HG02610 (cell line): ENCODE results near the gene GPHN.
A peak's percentile ranks its signal among the peaks of the same experiment; 100 is the strongest.

Experiments used
- ATAC-seq: cut with Tn5 transposase; IDR thresholded peaks from one replicate; pipeline ENCODE4 v1.9.1; 2021; ENCODE audit warnings: mild to moderate bottlenecking, moderate library complexity; ENCODE audit not compliant: unreplicated experiment

The GPHN gene

GRCh38 chr14:66507722-66508546 lies at the start of gene GPHN:
Gene GPHN (plus strand): TSS chr14:66508147.
- peak; percentile 88 for ATAC-seq

GRCh38 chr14:66459603-66460002 lies 48.3 kb upstream of the GPHN start:
- ATAC-seq: no peak

- ATAC-seq: no peak
These were observed 43.7 kb upstream of the GPHN start for GRCh38 chr14:66464261-66464660.

GRCh38 chr14:66468778-66469367 lies 39.1 kb upstream of the GPHN start:
- ATAC-seq: no peak

- ATAC-seq: no peak
These were observed 36.4 kb upstream of the GPHN start for GRCh38 chr14:66471584-66471983.

- ATAC-seq: no peak
These were observed 35.7 kb upstream of the GPHN start for GRCh38 chr14:66472251-66472650.

GRCh38 chr14:66473223-66473622 lies 34.7 kb upstream of the GPHN start:
- no peak for ATAC-seq

- ATAC-seq: no peak
These were observed 31.0 kb upstream of the GPHN start for GRCh38 chr14:66476964-66477363.

- ATAC-seq: no peak
These were observed 30.4 kb upstream of the GPHN start for GRCh38 chr14:66477567-66477966.

GRCh38 chr14:66482873-66483272 lies 25.1 kb upstream of the GPHN start:
- ATAC-seq: no peak

GRCh38 chr14:66483322-66483721 lies 24.6 kb upstream of the GPHN start:
- ATAC-seq: no peak

GRCh38 chr14:66485029-66485428 lies 22.9 kb upstream of the GPHN start:
- ATAC-seq: no peak

GRCh38 chr14:66485910-66486421 lies 22.0 kb upstream of the GPHN start, which contains the start of gene CCDC196:
Gene CCDC196 (plus strand): TSS chr14:66486371. CDS start chr14:66486503, 132 bp downstream.
- ATAC-seq: no peak

- ATAC-seq: no peak
These were observed 20.8 kb upstream of the GPHN start for GRCh38 chr14:66487164-66487563.

GRCh38 chr14:66490143-66491111 lies 17.5 kb upstream of the GPHN start:
- ATAC-seq: no peak

GRCh38 chr14:66493750-66494149 lies 14.2 kb upstream of the GPHN start:
- no peak for ATAC-seq

- peak; percentile 78 for ATAC-seq
These were observed 12.5 kb upstream of the GPHN start for GRCh38 chr14:66495218-66496098.

GRCh38 chr14:66496188-66496807 lies 11.6 kb upstream of the GPHN start:
- ATAC-seq: no peak

GRCh38 chr14:66496911-66497310 lies 11.0 kb upstream of the GPHN start:
- no peak for ATAC-seq

GRCh38 chr14:66498311-66498710 lies 9.6 kb upstream of the GPHN start:
- ATAC-seq: no peak
